H1 (cell line): ENCODE data around the gene TINAGL1. TPM values are rescaled to one million over a fixed set of nuclear protein-coding genes. Genes with fewer than 3 reads are reported as not detected.

Experiments used
- CTCF ChIA-PET: fragments of 300-600 bp; sonication (Branson Sonifier 250); formaldehyde crosslinking; loops from one replicate; lab custom pipeline; 2021; ENCODE audit not compliant: partially characterized antibody; lab: Charles Lee
- POLR2A ChIA-PET: fragments of 300-600 bp; sonication (Branson Sonifier 250); formaldehyde crosslinking; loops from one replicate; lab custom pipeline; 2021; ENCODE audit warnings: inconsistent platforms; ENCODE audit not compliant: partially characterized antibody; lab: Charles Lee
- DNase-seq, 2 experiments: peaks; one replicate each; pipeline versions ENCODE4 v3.0.0 to v3.0.0-alpha.2; 2010 to 2022; ENCODE audit warnings: low spot score in 2 of 2, low read depth in 1 of 2, mixed read lengths in 1 of 2
- FAIRE-seq: peaks from 2 replicates; lab custom pipeline; 2011; peaks lifted over from hg19 to GRCh38; lab: Jason Lieb, UNC
- H2AFZ ChIP-seq: 2 replicates; pipeline ENCODE4 v1.8.1; 2012; ENCODE audit warnings: low read length, inconsistent platforms
- H2AK5ac ChIP-seq: 2 replicates; pipeline ENCODE4 v1.6.1; 2013; ENCODE audit warnings: low read depth, low read length
- H2BK120ac ChIP-seq: replicated peaks from 2 replicates; pipeline ENCODE3; 2013; ENCODE audit warnings: low read depth, low read length, inconsistent platforms
- H2BK12ac ChIP-seq: 2 replicates; pipeline ENCODE4 v1.6.1; 2013; ENCODE audit warnings: low read depth, low read length
- H2BK15ac ChIP-seq: 2 replicates; pipeline ENCODE4 v1.6.1; 2013; ENCODE audit warnings: low read length
- H2BK20ac ChIP-seq: 2 replicates; pipeline ENCODE4 v1.6.1; 2013; ENCODE audit warnings: low read length
- H2BK5ac ChIP-seq: 2 replicates; pipeline ENCODE4 v1.6.1; 2013; ENCODE audit warnings: low read depth, low read length
- H3K14ac ChIP-seq: 2 replicates; pipeline ENCODE4 v1.6.1; 2013; ENCODE audit warnings: inconsistent platforms; ENCODE audit not compliant: insufficient read length
- H3K18ac ChIP-seq: 2 replicates; pipeline ENCODE4 v1.6.1; 2013; ENCODE audit warnings: low read length; ENCODE audit errors: extremely low read depth
- H3K23ac ChIP-seq: 2 replicates; pipeline ENCODE4 v1.6.1; 2013; ENCODE audit warnings: inconsistent platforms; ENCODE audit not compliant: insufficient read length
- H3K23me2 ChIP-seq: 2 replicates; pipeline ENCODE4 v1.6.1; 2013; ENCODE audit warnings: low read depth, low read length
- H3K27ac ChIP-seq: 2 replicates; pipeline ENCODE4 v1.6.1; 2011; ENCODE audit warnings: low read depth, low read length, inconsistent platforms
- H3K27me3 ChIP-seq, 4 experiments: replicated peaks in 1 of 4; 1 replicate in 1 of 4; 2 replicates in 3 of 4; pipeline versions ENCODE4 v1.6.1 to v1.8.1; 2011 to 2013; ENCODE audit warnings: low read length in 3 of 4, mild to moderate bottlenecking in 3 of 4, inconsistent platforms in 2 of 4, mixed read lengths in 2 of 4, moderate library complexity in 1 of 4; ENCODE audit not compliant: control insufficient read depth in 3 of 4, insufficient read depth in 3 of 4; ENCODE audit errors: extremely low read depth in 1 of 4
- H3K36me3 ChIP-seq, 4 experiments: 2 replicates each; pipeline versions ENCODE4 v1.6.1 to v1.8.1; 2011 to 2013; ENCODE audit warnings: mild to moderate bottlenecking in 4 of 4, low read length in 3 of 4, moderate library complexity in 2 of 4, control low read depth in 1 of 4, inconsistent platforms in 1 of 4; ENCODE audit not compliant: insufficient read depth in 4 of 4, control insufficient read depth in 2 of 4
- H3K4ac ChIP-seq: replicated peaks from 2 replicates; pipeline ENCODE3; 2013; ENCODE audit warnings: low read length, low read depth, mixed read lengths, inconsistent platforms; ENCODE audit not compliant: insufficient read length
- H3K4me1 ChIP-seq, 4 experiments: replicated peaks in 1 of 4; 1 replicate in 1 of 4; 2 replicates in 3 of 4; pipeline versions ENCODE4 v1.6.1 to v1.8.1; 2011 to 2013; ENCODE audit warnings: low read length in 3 of 4, inconsistent platforms in 2 of 4, mixed read lengths in 1 of 4; ENCODE audit not compliant: insufficient read depth in 4 of 4, control insufficient read depth in 3 of 4
- H3K4me2 ChIP-seq, 2 experiments: 2 replicates each; pipeline versions ENCODE4 v1.6.1 to v1.8.1; 2011 to 2013; ENCODE audit warnings: low read depth in 2 of 2, low read length in 2 of 2, control low read depth in 1 of 2, inconsistent platforms in 1 of 2, mild to moderate bottlenecking in 1 of 2; ENCODE audit not compliant: insufficient read depth in 1 of 2
- H3K4me3 ChIP-seq, 4 experiments: fragments of 200-600, 300-600 bp in 1 of 4; sonication (generic), shearing (Covaris generic), sonication (Bioruptor Twin) in 1 of 4; 2 replicates each; pipeline versions ENCODE4 v1.5.1 to v1.8.1; 2011 to 2016; ENCODE audit warnings: low read length in 4 of 4, low read depth in 3 of 4, control low read depth in 2 of 4, inconsistent platforms in 2 of 4, mild to moderate bottlenecking in 2 of 4, mixed read lengths in 1 of 4, moderate library complexity in 1 of 4; ENCODE audit not compliant: insufficient read depth in 2 of 4; ENCODE audit errors: extremely low read depth in 1 of 4
- H3K56ac ChIP-seq: replicated peaks from 2 replicates; pipeline ENCODE3; 2013; ENCODE audit warnings: low read depth, mild to moderate bottlenecking, mixed read lengths, low read length, inconsistent platforms; ENCODE audit not compliant: insufficient read length
- H3K79me1 ChIP-seq: 2 replicates; pipeline ENCODE4 v1.6.1; 2013; ENCODE audit warnings: low read depth, low read length, control low read depth
- H3K79me2 ChIP-seq, 2 experiments: 2 replicates each; pipeline versions ENCODE4 v1.6.1 to v1.8.1; 2012 to 2013; ENCODE audit warnings: low read length in 2 of 2, mild to moderate bottlenecking in 2 of 2, inconsistent platforms in 1 of 2; ENCODE audit not compliant: insufficient read depth in 2 of 2, control insufficient read depth in 1 of 2
- H3K9ac ChIP-seq, 4 experiments: replicated peaks in 1 of 4; 1 replicate in 1 of 4; 2 replicates in 3 of 4; pipeline versions ENCODE4 v1.6.1 to v1.8.1; 2011 to 2013; ENCODE audit warnings: low read depth in 3 of 4, low read length in 3 of 4, control low read depth in 2 of 4, mild to moderate bottlenecking in 2 of 4, moderate library complexity in 2 of 4, inconsistent platforms in 1 of 4; ENCODE audit errors: extremely low read depth in 1 of 4
- H3K9me3 ChIP-seq, 2 experiments: 2 replicates each; pipeline versions ENCODE4 v1.6.1 to v1.8.1; 2012 to 2013; ENCODE audit warnings: mild to moderate bottlenecking in 2 of 2, moderate library complexity in 2 of 2, control low read depth in 1 of 2, inconsistent platforms in 1 of 2, low read depth in 1 of 2, low read length in 1 of 2, mixed read lengths in 1 of 2; ENCODE audit not compliant: insufficient read depth in 2 of 2
- H4K20me1 ChIP-seq, 2 experiments: replicated peaks in 1 of 2; 2 replicates each; pipeline versions ENCODE3 to v1.8.1; 2011 to 2013; ENCODE audit warnings: inconsistent platforms in 2 of 2, low read length in 2 of 2, mild to moderate bottlenecking in 1 of 2; ENCODE audit not compliant: insufficient read depth in 2 of 2, control insufficient read depth in 1 of 2
- H4K5ac ChIP-seq: 2 replicates; pipeline ENCODE4 v1.6.1; 2013; ENCODE audit warnings: low read length, low read depth, mixed read lengths, inconsistent platforms; ENCODE audit not compliant: insufficient read length
- H4K8ac ChIP-seq: 2 replicates; pipeline ENCODE4 v1.8.0; 2013; ENCODE audit warnings: mild to moderate bottlenecking, moderate library complexity, low read length, inconsistent platforms; ENCODE audit not compliant: insufficient read depth; ENCODE audit errors: extremely low read depth
- H4K91ac ChIP-seq: replicated peaks from 2 replicates; pipeline ENCODE3; 2013; ENCODE audit warnings: low read length, mixed read lengths, inconsistent platforms; ENCODE audit not compliant: insufficient read length
- BRCA1 ChIP-seq: IDR thresholded peaks from 2 replicates; pipeline ENCODE4 v1.6.1; 2012; ENCODE audit warnings: low read depth, low read length, improper control_type of control experiment
- CHD1 ChIP-seq: IDR thresholded peaks from 2 replicates; pipeline ENCODE4 v1.6.1; 2012; ENCODE audit warnings: low read depth, low read length, improper control_type of control experiment
- CTBP2 ChIP-seq: IDR thresholded peaks from 2 replicates; pipeline ENCODE4 v1.7.0; 2011; ENCODE audit warnings: borderline replicate concordance, mild to moderate bottlenecking, moderate library complexity, mixed read lengths, low read length; ENCODE audit not compliant: insufficient read depth, insufficient read length
- EZH2 ChIP-seq: fragments of 200-600 bp; sonication (generic); IDR thresholded peaks from 2 replicates; pipeline ENCODE4 v1.7.1; 2012; ENCODE audit warnings: low read depth, mild to moderate bottlenecking, moderate library complexity, low read length, inconsistent platforms; ENCODE audit not compliant: severe bottlenecking
- HDAC6 ChIP-seq: IDR thresholded peaks from one replicate; pipeline ENCODE4 v1.7.1; 2012; ENCODE audit warnings: low read depth, mild to moderate bottlenecking, inconsistent platforms, low read length, moderate library complexity
- KDM4A ChIP-seq: IDR thresholded peaks from one replicate; pipeline ENCODE4 v1.7.1; 2012; ENCODE audit warnings: low read depth, mild to moderate bottlenecking, moderate library complexity, low read length, inconsistent platforms; ENCODE audit not compliant: severe bottlenecking
- NANOG ChIP-seq: IDR thresholded peaks from 2 replicates; pipeline ENCODE4 v1.6.1; 2011; ENCODE audit warnings: low read length, low read depth, mild to moderate bottlenecking, inconsistent platforms; ENCODE audit not compliant: insufficient read depth, poor library complexity, severe bottlenecking
- RNF2 ChIP-seq: fragments of 200-900, 300-1000 bp; sonication (generic); IDR thresholded peaks from 2 replicates; pipeline ENCODE4 v1.7.1; 2016; ENCODE audit warnings: borderline replicate concordance, low read depth, mild to moderate bottlenecking, antibody characterized with exemption, low read length; ENCODE audit not compliant: poor library complexity, severe bottlenecking; ENCODE audit errors: missing control alignments
- SIX5 ChIP-seq: IDR thresholded peaks from 2 replicates; pipeline ENCODE4 v1.6.1; 2011; ENCODE audit warnings: mild to moderate bottlenecking, low read depth, low read length
- SP1 ChIP-seq: IDR thresholded peaks from 2 replicates; pipeline ENCODE4 v1.6.1; 2011; ENCODE audit warnings: low read depth, low read length
- SRF ChIP-seq: IDR thresholded peaks from 2 replicates; pipeline ENCODE4 v1.6.1; 2011; ENCODE audit warnings: mild to moderate bottlenecking, low read depth, low read length, moderate library complexity
- TAF7 ChIP-seq: optimal IDR thresholded peaks from 2 replicates; pipeline ENCODE3; 2011; ENCODE audit warnings: low read depth, mild to moderate bottlenecking, inconsistent platforms, low read length, moderate library complexity, borderline replicate concordance
- WGBS, 2 experiments: shearing (Covaris generic) in 1 of 2; methylation state at CpG; one replicate each; pipeline versions ENCODE4 v1.1.6 to v1.1.7; 2013 to 2015; ENCODE audit warnings: low lambda C conversion rate in 2 of 2, mixed read lengths in 2 of 2, inconsistent platforms in 1 of 2, low coverage in 1 of 2, missing lambda C conversion rate in 1 of 2; ENCODE audit not compliant: insufficient replicate concordance in 2 of 2, insufficient coverage in 1 of 2, insufficient read length in 1 of 2; ENCODE audit errors: extremely low coverage in 1 of 2, missing lambda C conversion rate in 1 of 2; 5-methylcytosine and 5-hydroxymethylcytosine counted together
- polyA plus RNA-seq, 7 experiments: library from polyadenylated mRNA; depleted of rRNA in 3 of 7; stranded (reverse) in 5 of 7; unstranded in 2 of 7; fragments of >200 nt in 5 of 7; fragments of 200-250 nt in 2 of 7; gene quantifications; 1 replicate in 5 of 7; 2 replicates in 1 of 7; 4 replicates in 1 of 7; pipeline versions ENCODE4 v1.2.1 to v1.2.3, GENCODE V29; 2011 to 2013; ENCODE audit warnings: missing spikeins in 2 of 7, mixed read lengths in 2 of 7
- total RNA-seq: library from RNA; stranded (reverse); fragmentation: NEBNext Ultra II Directional; extraction: Animal tissue kit (Norgen Biotek cat#: 25700); gene quantifications from 2 replicates; pipeline ENCODE4 v1.2.1, GENCODE V29; 2021

Gene TINAGL1
- total and polyA plus RNA-seq, 2 of the 8 experiments (the other 6 are each of a cell fraction or from before 2014, with no cell fraction given) = 11.2 to 21.7 TPM

- Histone ChIP-seq H3K4me1 (peaks cover 0 to 4% (median 0%) of the 10 kb centered on the region in 4 experiments; a peak in 1 of 7 replicates), H2BK5ac (no peak overlapping the region), H4K5ac (no peak overlapping the region), H2BK20ac (no peak overlapping the region), H4K8ac (no peak overlapping the region; the same call in 1 of the 2 replicates), H3K23me2 (no peaks in the 10 kb centered on the region), H2BK15ac (no peak overlapping the region), H3K36me3 (peaks cover 3 to 19% (median 11%) of the 10 kb centered on the region in 4 experiments; a peak in 7 of 8 replicates), H2BK120ac (no peak overlapping the region), H3K79me1 (no peaks in the 10 kb centered on the region), H3K18ac (no peak overlapping the region), H2AK5ac (no peak overlapping the region), H3K56ac (no peak overlapping the region), H3K14ac (no peak overlapping the region), H3K9me3 (no peaks in the 10 kb centered on the region), H3K79me2 (no peaks in the 10 kb centered on the region), H4K91ac (no peak overlapping the region), H2AFZ (no peak overlapping the region), H3K9ac (no peak overlapping the region), H3K23ac (no peak overlapping the region), H3K4ac (no peak overlapping the region), H3K27ac (no peak overlapping the region), H4K20me1 (peaks cover 0 to 4% of the 10 kb centered on the region in 2 experiments), H2BK12ac (no peak overlapping the region), H3K4me3 (no peak overlapping the region), H3K27me3 (no peaks in the 10 kb centered on the region), H3K4me2 (no peak overlapping the region)
- no peak for FAIRE-seq
- no peak for DNase-seq
- ChIA-PET CTCF (interaction anchor here (0.7 to 5.2 kb wide), 7 partner anchors 8 to 60 kb away, joined by 3 to 40 read pairs (median 4); no protein-coding TSS in a partner anchor), POLR2A (interaction anchor here (0.6 to 1.5 kb wide), 4 partner anchors 10 to 19 kb away, joined by 3 to 7 read pairs (median 4); partner anchors contain the start of gene HCRTR1)
- 87% methylated on average over 13 of the region's 13 CpGs; no CpG with 5 or more reads in 1 of the 2 experiments for WGBS, 2 experiments
- TF ChIP-seq BRCA1 (no peak), CTBP2 (no peak), RNF2 (no peak), SIX5 (no peak), NANOG (no peak), HDAC6 (no peak), SRF (no peak), SP1 (no peak), KDM4A (no peak), CHD1 (no peak), EZH2 (no peak), TAF7 (no peak)
Measured at GRCh38 chr1:31627301-31627929, 51.1 kb downstream of the TINAGL1 start.
